Heart right ventricle (tissue), 16 donors: Measurements from ENCODE around the gene GRB7. TPM values are rescaled to one million over a fixed set of nuclear protein-coding genes. Genes with fewer than 3 reads are reported as not detected.
"Not testable (repeated sequence)": the region's sequence is repeated elsewhere in the genome, so short reads cannot be mapped to it uniquely, and the experiment has no call there.

ENCODE experiments used
- ATAC-seq, 8 donors: fragments of 200-7000 bp; cut with Tn5 transposase; one replicate each; pipeline ENCODE4 v1.9.1; 2020; ENCODE audit warnings: mild to moderate bottlenecking in 8 of 8, moderate library complexity in 8 of 8, moderate number of reproducible peaks in 1 of 8
- DNase-seq, 2 donors: peaks; one replicate each; pipeline ENCODE4 v3.0.0-alpha.2; 2020
- H3K27ac ChIP-seq, 10 donors: fragments of 200-600 bp; sonication (generic) in 2 of 10; one replicate each; pipeline versions ENCODE4 v1.5.0 to v1.8.0; 2020 to 2022; ENCODE audit warnings: mild to moderate bottlenecking in 3 of 10
- H3K27me3 ChIP-seq, 7 donors: fragments of 200-600 bp; one replicate each; pipeline ENCODE4 v1.8.0; 2021 to 2022; ENCODE audit warnings: mild to moderate bottlenecking in 2 of 7
- H3K36me3 ChIP-seq, 9 donors: fragments of 200-600 bp; sonication (generic) in 1 of 9; one replicate each; pipeline versions ENCODE4 v1.5.0 to v1.8.0; 2020 to 2022; ENCODE audit warnings: mild to moderate bottlenecking in 2 of 9
- H3K4me1 ChIP-seq, 9 donors: fragments of 200-600 bp; sonication (generic) in 1 of 9; one replicate each; pipeline versions ENCODE4 v1.5.0 to v1.8.0; 2020 to 2022; ENCODE audit warnings: mild to moderate bottlenecking in 4 of 9
- H3K4me3 ChIP-seq, 10 donors: fragments of 200-600 bp; sonication (generic) in 2 of 10; one replicate each; pipeline versions ENCODE4 v1.5.0 to v1.8.0; 2020 to 2022; ENCODE audit warnings: mild to moderate bottlenecking in 7 of 10, moderate library complexity in 2 of 10
- H3K9me3 ChIP-seq, 11 donors: fragments of 200-600 bp in 10 of 11; sonication (generic) in 2 of 11; one replicate each; pipeline versions ENCODE4 v1.5.0 to v1.8.0; 2013 to 2022; ENCODE audit warnings: mild to moderate bottlenecking in 2 of 11, control low read depth in 1 of 11, moderate library complexity in 1 of 11
- CTCF ChIP-seq, 9 donors: fragments of 200-600 bp; sonication (generic) in 2 of 9; IDR thresholded peaks; one replicate each; pipeline versions ENCODE4 v1.5.0 to v1.8.0; 2021 to 2022; ENCODE audit warnings: antibody characterized with exemption in 9 of 9, mild to moderate bottlenecking in 5 of 9, moderate library complexity in 1 of 9
- WGBS, 2 donors: extraction: QIAGEN DNeasy Blood & Tissue Kit; methylation state at CpG; one replicate each; pipeline ENCODE4 v1.1.7; 2013; ENCODE audit warnings: inconsistent platforms in 1 of 2; 5-methylcytosine and 5-hydroxymethylcytosine counted together
- intact Hi-C, 10 donors: fragments of 100-400 bp; cut with DNase I; formaldehyde crosslinking; loops; one replicate each; pipeline versions ENCODE4 v1.11.1 to v1.14.2; 2022
- polyA plus RNA-seq, 2 donors: library from polyadenylated mRNA; stranded (reverse); fragments of 200-250 nt; gene quantifications; one replicate each; pipeline ENCODE4 v1.2.3, GENCODE V29; 2013
- total RNA-seq, 10 donors: library from RNA; stranded (reverse); fragmentation: NEBNext Ultra II Directional in 3 of 10; extraction: Animal tissue kit (Norgen Biotek cat#: 25700) in 3 of 10; gene quantifications; one replicate each; pipeline versions ENCODE4 v1.2.1 to v1.2.4, GENCODE V29; 2021 to 2023
- donor health status: Arrhythmogenic right ventricular cardiomyopathy.
- donor health status: ischemic (EF 13 %, LVEDD 7.1; RV severe dilation, severe dysfunction).
- donor health status: healthy with polysubstance abuse.
- donor health status: DM: no; HTN: yes; CAD: no.
- donor health status: DM: no; HTN: no; CAD: no.
- donor health status: ischemic (EF 25% LVEDD 6.9; RV normal size, moderate dysfunction).
- donor health status: ischemic (EF 25% LVEDD 5.7; RV mildly dilated, moderate dysfunction).
- donor health status: healthy.
- donor health status: DM: yes; HTN: yes; CAD: no.
- donor health status: Ischemic cardiomyopathy.
- donor health status: ischemic (EF 35%, LVEDD 5.7; RV mildly dilated, moderate dysfunction).
- donor health status: nonischemic (EF 11% LVEDD 7.7; RV severe dilation, severe dysfunction).
- donor health status: DM: yes; HTN: yes; CAD: no.
- donor health status: PGD.
- donor health status: ischemic (EF 29% LVEDD 5.4; RV normal size, mild dysfunction).
- donor health status: nonischemic (EF 23%, LVEDD 6.1; RV moderate dilation, normal function).

The GRB7 gene
- total and polyA plus RNA-seq, 12 donors: 0.44 to 4.7 (median 1.1) TPM

DNA sequence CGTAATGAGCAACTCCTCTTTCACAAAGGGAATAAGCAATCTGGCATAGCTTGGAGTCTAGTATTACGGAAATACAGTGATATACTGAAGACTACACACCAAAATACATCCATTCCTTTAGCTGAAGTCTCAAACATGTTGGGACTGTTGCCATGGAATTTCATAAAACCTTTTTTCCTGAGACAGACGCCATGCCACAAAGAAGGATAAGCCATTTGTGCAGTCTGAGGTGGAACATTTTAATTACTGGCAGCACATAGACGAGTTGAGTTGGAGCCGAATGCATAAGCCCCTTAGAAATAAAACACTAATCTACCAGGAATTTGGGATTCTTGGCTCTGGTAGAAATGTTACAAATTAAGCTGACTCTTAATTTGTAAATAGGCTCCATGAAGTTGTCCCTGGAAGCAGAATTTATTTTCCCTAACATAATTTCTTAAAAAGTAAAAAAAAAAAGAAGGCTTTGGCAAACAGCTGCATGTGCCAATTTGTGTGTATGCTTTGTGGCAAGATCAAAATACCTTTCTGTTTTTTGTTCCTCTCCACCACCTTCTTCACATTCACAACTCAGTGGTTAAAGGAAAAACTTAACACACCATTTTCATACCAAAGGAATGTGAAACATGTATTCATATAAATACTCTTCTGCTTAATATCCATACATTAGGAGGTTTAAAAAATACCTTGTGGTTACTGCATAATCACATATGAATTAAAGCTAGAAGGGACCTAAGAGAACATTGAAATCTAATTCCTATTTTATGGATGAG lies 25.5 kb downstream of the GRB7 start:
- WGBS, 2 donors: 67 to 71% methylated on average over 5 of the region's 5 CpGs
- Histone ChIP-seq H3K9me3 (no peaks in the 10 kb centered on the region), H3K27me3 (peaks cover 0 to 47% (median 31%) of the 10 kb centered on the region in 7 donors), H3K27ac (no peak overlapping the region), H3K4me3 (no peak overlapping the region), H3K4me1 (peaks cover 0 to 9% (median 0%) of the 10 kb centered on the region in 9 donors), H3K36me3 (peaks cover 0 to 18% (median 0%) of the 10 kb centered on the region in 9 donors)
- intact Hi-C loops: no loop called here
- no peak for TF ChIP-seq CTCF (IDR thresholded peaks at IDR 0.05)
- ATAC-seq: no peak
- no peak for DNase-seq

DNA sequence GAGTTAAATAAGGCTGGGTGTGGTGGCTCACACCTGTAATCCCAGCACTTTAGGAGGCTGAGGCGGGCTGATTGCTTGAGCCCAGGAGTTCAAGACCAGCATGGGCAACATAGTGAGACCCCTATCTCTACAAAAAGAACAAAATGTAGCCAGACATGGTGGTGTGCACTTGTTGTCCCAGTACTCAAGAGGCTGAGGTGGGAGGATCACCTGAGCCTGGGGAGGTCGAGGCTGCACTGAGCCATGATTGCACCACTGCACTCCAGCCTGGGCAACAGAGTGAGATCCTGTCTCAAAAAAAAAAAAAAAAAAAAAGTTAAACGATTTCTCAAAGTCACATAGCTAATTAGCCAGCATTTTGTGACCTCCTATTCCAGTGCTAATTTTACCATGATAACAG lies 26.4 kb downstream of the GRB7 start:
- H3K4me3 ChIP-seq, H3K9me3 ChIP-seq, DNase-seq, H3K4me1 ChIP-seq, intact Hi-C loops, H3K27ac ChIP-seq, ATAC-seq: not testable (repeated sequence)
- H3K27me3 ChIP-seq: peaks cover 0 to 46% (median 31%) of the 10 kb centered on the region in 7 donors
- 68 to 75% methylated on average over 3 of the region's 3 CpGs for WGBS, 2 donors
- peaks cover 0 to 18% (median 0%) of the 10 kb centered on the region in 9 donors for H3K36me3 ChIP-seq

DNA sequence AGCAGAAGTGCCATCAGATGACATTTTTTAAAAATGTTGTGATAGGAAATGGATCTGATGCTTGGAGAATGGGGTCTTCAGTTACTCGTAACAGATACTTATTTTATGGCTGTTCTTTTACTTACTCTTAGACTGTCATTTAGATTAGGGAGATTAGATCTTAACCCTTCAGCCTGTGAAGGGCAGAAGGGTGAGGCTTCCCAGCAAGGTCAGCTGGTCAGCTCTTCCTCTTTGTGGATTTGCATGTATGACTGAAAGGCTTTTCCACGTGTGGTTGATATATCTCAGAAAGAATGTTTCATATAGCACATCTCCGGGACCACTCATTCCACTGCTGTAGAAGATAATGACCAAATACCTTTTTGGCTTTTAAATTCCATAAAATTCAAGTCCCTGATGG lies 27.4 kb downstream of the GRB7 start:
- intact Hi-C loops: no loop called here
- Histone ChIP-seq H3K4me3 (no peak overlapping the region), H3K27ac (no peak overlapping the region), H3K4me1 (no peaks in the 10 kb centered on the region), H3K36me3 (peaks cover 0 to 18% (median 0%) of the 10 kb centered on the region in 9 donors), H3K27me3 (peaks cover 0 to 43% (median 31%) of the 10 kb centered on the region in 7 donors), H3K9me3 (no peaks in the 10 kb centered on the region)
- ATAC-seq (no peak), DNase-seq (no peak)
- 55 to 61% methylated on average over 3 of the region's 3 CpGs for WGBS, 2 donors
- no peak for TF ChIP-seq CTCF (IDR thresholded peaks at IDR 0.05)

- no peak for ATAC-seq
- Histone ChIP-seq H3K4me1 (no peaks in the 10 kb centered on the region), H3K27me3 (peaks cover 0 to 39% (median 31%) of the 10 kb centered on the region in 7 donors), H3K36me3 (peaks cover 0 to 18% (median 0%) of the 10 kb centered on the region in 9 donors), H3K27ac (no peak overlapping the region), H3K4me3 (no peak overlapping the region), H3K9me3 (no peaks in the 10 kb centered on the region)
- WGBS, 2 donors: 84 to 91% methylated on average over 18 of the region's 18 CpGs
- no peak for TF ChIP-seq CTCF (IDR thresholded peaks at IDR 0.05)
- intact Hi-C loops: no loop called here
- no peak for DNase-seq
Measured at GRCh38 chr17:39765766-39766165, 28.0 kb downstream of the GRB7 start.

DNA sequence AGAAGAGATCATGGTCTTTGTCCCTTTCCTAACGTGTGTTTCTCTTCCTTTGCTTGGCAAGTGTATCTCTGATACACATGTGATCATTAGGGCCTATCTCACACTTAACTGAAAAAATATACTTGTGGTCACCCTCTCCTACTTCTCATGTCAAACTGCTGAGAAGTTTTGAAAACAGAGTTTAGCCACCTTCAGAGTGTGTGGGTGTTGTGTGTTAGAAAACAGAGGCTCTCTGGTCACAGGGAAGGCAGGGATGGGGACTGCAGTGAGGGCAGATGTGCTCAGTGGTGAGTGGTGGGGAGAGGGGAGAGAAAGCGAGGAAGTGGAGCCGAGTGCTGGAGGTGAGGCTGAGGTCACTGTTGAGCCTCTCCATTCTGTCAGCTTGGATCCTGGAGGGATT lies 29.4 kb downstream of the GRB7 start:
- WGBS, 2 donors: 48 to 54% methylated on average over 3 of the region's 3 CpGs
- Histone ChIP-seq H3K27ac (no peak overlapping the region), H3K27me3 (peaks cover 0 to 30% (median 24%) of the 10 kb centered on the region in 7 donors), H3K4me1 (no peaks in the 10 kb centered on the region), H3K4me3 (no peak overlapping the region), H3K36me3 (peaks cover 0 to 18% (median 0%) of the 10 kb centered on the region in 9 donors), H3K9me3 (no peaks in the 10 kb centered on the region)
- TF ChIP-seq CTCF (IDR thresholded peaks at IDR 0.05): no peak
- DNase-seq (no peak), ATAC-seq (no peak)
- intact Hi-C loops: no loop called here
